ENCODE results near the gene ETFRF1. TPM values are rescaled to one million over a fixed set of nuclear protein-coding genes. Genes with fewer than 3 reads are reported as not detected.

ETFRF1 gene
- total RNA-seq, 1 experiment from 2014 or later: 10.2 TPM

DNA sequence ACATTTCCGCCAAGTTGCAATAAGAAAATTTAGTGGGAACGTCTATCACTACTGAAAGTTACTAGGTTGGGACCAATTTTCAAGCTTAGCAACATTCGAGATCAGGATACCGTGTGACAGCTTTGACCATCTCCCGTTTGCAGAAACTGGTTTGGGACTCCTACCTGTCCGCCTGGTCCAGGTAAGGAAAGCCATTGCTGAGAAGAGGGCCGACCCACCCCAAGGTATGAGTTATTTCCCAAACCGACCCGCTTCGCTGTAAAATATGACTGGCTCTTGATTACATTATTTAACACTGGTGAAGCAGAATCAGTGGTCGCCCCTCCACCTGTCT lies 348 bp upstream of the ETFRF1 start:
- intact Hi-C loops (cut with micrococcal nuclease; ENCODE audit: unreplicated experiment): no loop called here
- Histone ChIP-seq H3K4me3 (ENCODE audit: low read depth, low read length) (peak overlapping the region; percentile 64), H3K36me3 (ENCODE audit: control insufficient read depth, insufficient read depth, low read length) (no peaks in the 10 kb centered on the region), H3K27me3 (replicated peaks; ENCODE audit: control insufficient read depth, insufficient read depth, low read length) (no peaks in the 10 kb centered on the region), H3K4me1 (peaks cover 8% of the 10 kb centered on the region; the same call in 1 of the 2 replicates), H3K9me3 (no peaks in the 10 kb centered on the region)
- Mint-ChIP-seq H3K9me3 (ENCODE audit: unreplicated experiment) (no peaks in the 10 kb centered on the region), H3K36me3 (ENCODE audit: insufficient read depth, unreplicated experiment) (peaks cover 14% of the 10 kb centered on the region), H3K27ac (ENCODE audit: unreplicated experiment) (peak overlapping the region; percentile 96), H3K4me3 (ENCODE audit: unreplicated experiment) (peak overlapping the region; percentile 87), H3K4me1 (ENCODE audit: low read depth, unreplicated experiment) (no peaks in the 10 kb centered on the region), H3K27me3 (ENCODE audit: insufficient read depth, unreplicated experiment) (no peaks in the 10 kb centered on the region)
- ChIA-PET CTCF (interaction anchor here (1.0 to 1.3 kb wide), 4 partner anchors 40 to 193 kb away, joined by 3 to 13 read pairs (median 4); no protein-coding TSS in a partner anchor), POLR2A (interaction anchor here (0.6 to 1.1 kb wide), 9 partner anchors 10 to 550 kb away, joined by 3 to 17 read pairs (median 4); no protein-coding TSS in a partner anchor)
- no peak for DNase-seq
- no TSS peak for BruUV-seq (replicated peaks)
- TF ChIP-seq, protein P1, sequence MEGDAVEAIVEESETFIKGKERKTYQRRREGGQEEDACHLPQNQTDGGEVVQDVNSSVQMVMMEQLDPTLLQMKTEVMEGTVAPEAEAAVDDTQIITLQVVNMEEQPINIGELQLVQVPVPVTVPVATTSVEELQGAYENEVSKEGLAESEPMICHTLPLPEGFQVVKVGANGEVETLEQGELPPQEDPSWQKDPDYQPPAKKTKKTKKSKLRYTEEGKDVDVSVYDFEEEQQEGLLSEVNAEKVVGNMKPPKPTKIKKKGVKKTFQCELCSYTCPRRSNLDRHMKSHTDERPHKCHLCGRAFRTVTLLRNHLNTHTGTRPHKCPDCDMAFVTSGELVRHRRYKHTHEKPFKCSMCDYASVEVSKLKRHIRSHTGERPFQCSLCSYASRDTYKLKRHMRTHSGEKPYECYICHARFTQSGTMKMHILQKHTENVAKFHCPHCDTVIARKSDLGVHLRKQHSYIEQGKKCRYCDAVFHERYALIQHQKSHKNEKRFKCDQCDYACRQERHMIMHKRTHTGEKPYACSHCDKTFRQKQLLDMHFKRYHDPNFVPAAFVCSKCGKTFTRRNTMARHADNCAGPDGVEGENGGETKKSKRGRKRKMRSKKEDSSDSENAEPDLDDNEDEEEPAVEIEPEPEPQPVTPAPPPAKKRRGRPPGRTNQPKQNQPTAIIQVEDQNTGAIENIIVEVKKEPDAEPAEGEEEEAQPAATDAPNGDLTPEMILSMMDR (IDR thresholded peaks at IDR 0.05; ENCODE audit: insufficient read depth in 1 of 2, low read depth in 1 of 2, low read length in 1 of 2, severe bottlenecking in 1 of 2, unreplicated experiment in 1 of 2): no peak

GRCh38 chr12:25197608-25198007 lies 2.6 kb downstream of the ETFRF1 start:
- Mint-ChIP-seq H3K4me1 (ENCODE audit: low read depth, unreplicated experiment) (no peaks in the 10 kb centered on the region), H3K36me3 (ENCODE audit: insufficient read depth, unreplicated experiment) (peaks cover 40% of the 10 kb centered on the region), H3K27me3 (ENCODE audit: insufficient read depth, unreplicated experiment) (no peaks in the 10 kb centered on the region), H3K9me3 (ENCODE audit: unreplicated experiment) (no peaks in the 10 kb centered on the region), H3K27ac (ENCODE audit: unreplicated experiment) (no peak overlapping the region), H3K4me3 (ENCODE audit: unreplicated experiment) (no peak overlapping the region)
- peaks cover 4% of the 10 kb centered on the region for H3K36me3 ChIP-seq (ENCODE audit: control insufficient read depth, insufficient read depth, low read length)
- H3K27me3 ChIP-seq (replicated peaks; ENCODE audit: control insufficient read depth, insufficient read depth, low read length): no peaks in the 10 kb centered on the region
- no peak overlapping the region for H3K4me3 ChIP-seq (ENCODE audit: low read depth, low read length)
- TF ChIP-seq, protein P1 (IDR thresholded peaks at IDR 0.05; ENCODE audit: insufficient read depth in 1 of 2, low read depth in 1 of 2, low read length in 1 of 2, severe bottlenecking in 1 of 2, unreplicated experiment in 1 of 2): no peak
- intact Hi-C loops (cut with micrococcal nuclease; ENCODE audit: unreplicated experiment): no loop called here
- DNase-seq: no peak
- ChIA-PET CTCF (no interaction called here), POLR2A (no interaction called here)
- peaks cover 8% of the 10 kb centered on the region; the same call in 1 of the 2 replicates for H3K4me1 ChIP-seq
- BruUV-seq (replicated peaks): no TSS peak
- H3K9me3 ChIP-seq: no peaks in the 10 kb centered on the region

GRCh38 chr12:25200703-25201102 lies 5.7 kb downstream of the ETFRF1 start:
- H3K4me3 Mint-ChIP-seq (ENCODE audit: unreplicated experiment): no peak overlapping the region
- no TSS peak for BruUV-seq (replicated peaks)

More at GRCh38 chr12:25200703-25201102, 5.7 kb downstream of the ETFRF1 start:
- peaks cover 4% of the 10 kb centered on the region for H3K36me3 ChIP-seq (ENCODE audit: control insufficient read depth, insufficient read depth, low read length)
- no peaks in the 10 kb centered on the region for H3K27me3 Mint-ChIP-seq (ENCODE audit: insufficient read depth, unreplicated experiment)
- no peak overlapping the region for H3K4me3 ChIP-seq (ENCODE audit: low read depth, low read length)
- no peaks in the 10 kb centered on the region for H3K9me3 Mint-ChIP-seq (ENCODE audit: unreplicated experiment)
- H3K4me1 Mint-ChIP-seq (ENCODE audit: low read depth, unreplicated experiment): no peaks in the 10 kb centered on the region
- peaks cover 45% of the 10 kb centered on the region for H3K36me3 Mint-ChIP-seq (ENCODE audit: insufficient read depth, unreplicated experiment)
- H3K27ac Mint-ChIP-seq (ENCODE audit: unreplicated experiment): no peak overlapping the region
- no peaks in the 10 kb centered on the region for H3K27me3 ChIP-seq (replicated peaks; ENCODE audit: control insufficient read depth, insufficient read depth, low read length)
- POLR2A ChIA-PET: no interaction called here
- H3K4me1 ChIP-seq: peaks cover 8% of the 10 kb centered on the region; the same call in 1 of the 2 replicates
- no peak for DNase-seq
- H3K9me3 ChIP-seq: no peaks in the 10 kb centered on the region
- intact Hi-C loops (cut with micrococcal nuclease; ENCODE audit: unreplicated experiment): no loop called here
- TF ChIP-seq, protein P1 (IDR thresholded peaks at IDR 0.05; ENCODE audit: insufficient read depth in 1 of 2, low read depth in 1 of 2, low read length in 1 of 2, severe bottlenecking in 1 of 2, unreplicated experiment in 1 of 2): no peak
- CTCF ChIA-PET: no interaction called here
